ENCODE measurements around the gene POC1A. TPM values are rescaled to one million over a fixed set of nuclear protein-coding genes. Genes with fewer than 3 reads are reported as not detected.

The POC1A gene
- total RNA-seq, 1 experiment from 2014 or later: 29.0 TPM

- no CpG with 5 or more reads among the region's 3 CpGs for WGBS (ENCODE audit: extremely low coverage, insufficient read length, low lambda C conversion rate)
Measured at GRCh38 chr3:52034651-52035050, 119.6 kb downstream of the POC1A start.

More at GRCh38 chr3:52034651-52035050, 119.6 kb downstream of the POC1A start:
- no peak overlapping the region for H2BK120ac ChIP-seq (ENCODE audit: low read depth, low read length, poor library complexity, severe bottlenecking)
- H3K4me2 ChIP-seq (ENCODE audit: insufficient read depth, insufficient read length, low read length): no peak overlapping the region
- H4K8ac ChIP-seq (replicated peaks; ENCODE audit: insufficient read length, low read depth, low read length): no peak overlapping the region
- H2BK12ac ChIP-seq (ENCODE audit: insufficient read length, low read depth, low read length): no peak overlapping the region
- no peak overlapping the region for H3K27ac ChIP-seq (ENCODE audit: insufficient read length, low read depth, low read length)
- no peak overlapping the region for H3K14ac ChIP-seq (ENCODE audit: insufficient read depth, low read length)
- H3K4ac ChIP-seq (ENCODE audit: low read depth, low read length): no peak overlapping the region
- no peak overlapping the region for H3K9ac ChIP-seq (ENCODE audit: extremely low read depth, insufficient read length, low read length)
- no peak overlapping the region for H3K4me3 Mint-ChIP-seq
- no peaks in the 10 kb centered on the region for H3K4me1 ChIP-seq (ENCODE audit: insufficient read depth, low read length)
- no peak overlapping the region for H2AFZ ChIP-seq (ENCODE audit: low read length)
- H3K18ac ChIP-seq (ENCODE audit: insufficient read length, low read depth, low read length): no peak overlapping the region
- no peaks in the 10 kb centered on the region for H3K79me1 ChIP-seq (ENCODE audit: insufficient read depth, low read depth, low read length, poor library complexity, severe bottlenecking)
- no peak overlapping the region for H2BK5ac ChIP-seq (ENCODE audit: insufficient read length, low read length)
- no peaks in the 10 kb centered on the region for H3K9me3 ChIP-seq (ENCODE audit: control insufficient read depth, low read depth, low read length)
- no peak overlapping the region for H2AK5ac ChIP-seq (ENCODE audit: insufficient read length, low read length)
- peaks cover 0 to 8% of the 10 kb centered on the region in 2 experiments; a peak in 2 of 4 replicates for H3K4me1 Mint-ChIP-seq
- no peak overlapping the region for H3T11ph ChIP-seq (ENCODE audit: low read length)
- no peaks in the 10 kb centered on the region for H4K20me1 ChIP-seq (ENCODE audit: control insufficient read depth, insufficient read depth, insufficient read length)
- no peak overlapping the region for H4K91ac ChIP-seq (ENCODE audit: insufficient read length, low read depth, low read length)
- no peaks in the 10 kb centered on the region for H3K79me2 ChIP-seq (ENCODE audit: insufficient read depth, low read length)
- H3K27ac Mint-ChIP-seq: no peak overlapping the region
- no peaks in the 10 kb centered on the region for H3K27me3 Mint-ChIP-seq (ENCODE audit: low read depth)
- no peak for DNase-seq
- no peak overlapping the region for H4K5ac ChIP-seq (ENCODE audit: insufficient read length, low read depth, low read length)
- no peak for TF ChIP-seq CTCF (conservative IDR thresholded peaks at IDR 0.05)
- H3K23me2 ChIP-seq (ENCODE audit: insufficient read length, low read depth, low read length, poor library complexity, severe bottlenecking): no peaks in the 10 kb centered on the region
- H2BK20ac ChIP-seq (ENCODE audit: low read depth, low read length, poor library complexity, severe bottlenecking): no peak overlapping the region
- no peaks in the 10 kb centered on the region for H3K36me3 Mint-ChIP-seq (ENCODE audit: insufficient read depth in 1 of 3, low read depth in 3 of 3)
- H2BK15ac ChIP-seq (ENCODE audit: low read depth, low read length): no peak overlapping the region
- no peaks in the 10 kb centered on the region for H3K27me3 ChIP-seq (ENCODE audit: insufficient read depth, low read length)
- no peak overlapping the region for H3K23ac ChIP-seq (ENCODE audit: insufficient read length, low read depth, low read length)
- no peak overlapping the region for H3K56ac ChIP-seq (ENCODE audit: insufficient read length, low read depth, low read length)
- H3K9me3 Mint-ChIP-seq: no peaks in the 10 kb centered on the region

All from H9 (cell line).